SK-N-SH (cell line): ENCODE measurements around the gene FOXE3. TPM values are rescaled to one million over a fixed set of nuclear protein-coding genes. Genes with fewer than 3 reads are reported as not detected.

Experiments used
- CTCF ChIA-PET: fragments of 300-600, 350-600 bp; formaldehyde crosslinking; extraction: SDS; loops from one replicate; lab custom pipeline; 2021; lab: Yijun Ruan, JAX
- POLR2A ChIA-PET: fragments of 350-600 bp; sonication (Branson Sonifier 250); formaldehyde crosslinking; extraction: SDS; loops from one replicate; lab custom pipeline; 2020; ENCODE audit warnings: antibody characterized with exemption, inconsistent platforms; lab: Yijun Ruan, JAX
- DNase-seq: peaks from one replicate; pipeline ENCODE4 v3.0.0; 2012
- H2AFZ ChIP-seq: fragments of 200-600 bp; sonication (generic); 2 replicates; pipeline ENCODE4 v1.8.1; 2016; ENCODE audit warnings: antibody characterized with exemption, mild to moderate bottlenecking, low read depth
- H3F3A ChIP-seq: fragments of 200-600 bp; sonication (generic); replicated peaks from 2 replicates; pipeline ENCODE3; 2016; ENCODE audit warnings: antibody characterized with exemption, mild to moderate bottlenecking; ENCODE audit not compliant: insufficient read depth
- H3K27ac ChIP-seq, 2 experiments: fragments of 200-500 bp in 1 of 2; fragments of 200-600 bp in 1 of 2; sonication (Bioruptor generic) in 1 of 2; sonication (generic), shearing (Covaris generic) in 1 of 2; 2 replicates each; pipeline versions ENCODE4 v1.5.1 to v1.6.1; 2014 to 2016; ENCODE audit warnings: low read depth in 2 of 2, inconsistent platforms in 1 of 2, low read length in 1 of 2, mild to moderate bottlenecking in 1 of 2, mixed read lengths in 1 of 2
- H3K27me3 ChIP-seq: fragments of 200-600 bp; sonication (generic), shearing (Covaris generic); 2 replicates; pipeline ENCODE4 v1.6.1; 2016; ENCODE audit warnings: mixed run types; ENCODE audit not compliant: insufficient read depth
- H3K36me3 ChIP-seq, 2 experiments: fragments of 200-500 bp in 1 of 2; fragments of 200-600 bp in 1 of 2; sonication (Bioruptor generic) in 1 of 2; sonication (generic) in 1 of 2; replicated peaks in 1 of 2; 2 replicates each; pipeline versions ENCODE3 to v1.5.1; 2014 to 2016; ENCODE audit warnings: low read length in 1 of 2, mild to moderate bottlenecking in 1 of 2; ENCODE audit not compliant: insufficient read depth in 2 of 2, control insufficient read depth in 1 of 2
- H3K4me1 ChIP-seq, 2 experiments: fragments of 200-500 bp in 1 of 2; fragments of 200-600 bp in 1 of 2; sonication (Bioruptor generic) in 1 of 2; sonication (generic), shearing (Covaris generic) in 1 of 2; 2 replicates each; pipeline versions ENCODE4 v1.5.1 to v1.6.1; 2014 to 2016; ENCODE audit warnings: low read depth in 1 of 2, low read length in 1 of 2, mixed run types in 1 of 2; ENCODE audit not compliant: insufficient read depth in 2 of 2, control insufficient read depth in 1 of 2
- H3K4me2 ChIP-seq: fragments of 200-600 bp; sonication (generic), shearing (Covaris generic); 2 replicates; pipeline ENCODE4 v1.6.1; 2017; ENCODE audit warnings: mixed run types
- H3K4me3 ChIP-seq, 2 experiments: fragments of 200-500 bp in 1 of 2; fragments of 200-600 bp in 1 of 2; sonication (Bioruptor generic) in 1 of 2; sonication (generic), shearing (Covaris generic) in 1 of 2; 2 replicates each; pipeline versions ENCODE4 v1.5.1 to v1.8.1; 2014 to 2016; ENCODE audit warnings: low read depth in 2 of 2, inconsistent platforms in 1 of 2, low read length in 1 of 2, mild to moderate bottlenecking in 1 of 2, mixed read lengths in 1 of 2, moderate library complexity in 1 of 2
- H3K79me2 ChIP-seq: fragments of 200-600 bp; sonication (generic); 2 replicates; pipeline ENCODE4 v1.8.1; 2017; ENCODE audit warnings: mild to moderate bottlenecking; ENCODE audit not compliant: insufficient read depth
- H3K9ac ChIP-seq: fragments of 200-600 bp; sonication (generic); 2 replicates; pipeline ENCODE4 v1.6.1; 2017; ENCODE audit warnings: mixed run types
- H3K9me2 ChIP-seq: fragments of 200-600 bp; sonication (generic); 2 replicates; pipeline ENCODE4 v1.6.1; 2017; ENCODE audit warnings: mixed run types
- H3K9me3 ChIP-seq: fragments of 200-600 bp; sonication (generic); 2 replicates; pipeline ENCODE4 v1.6.1; 2017; ENCODE audit warnings: mixed run types, mild to moderate bottlenecking, moderate library complexity
- H4K20me1 ChIP-seq: fragments of 200-600 bp; sonication (generic); 2 replicates; pipeline ENCODE4 v1.6.1; 2017; ENCODE audit warnings: mild to moderate bottlenecking, mixed run types; ENCODE audit not compliant: insufficient read depth
- CHD2 ChIP-seq: fragments of 150-350 bp; IDR thresholded peaks from 2 replicates; pipeline ENCODE4 v1.6.1; 2018; ENCODE audit warnings: low read length; ENCODE audit not compliant: partially characterized antibody
- EZH2phosphoT487 ChIP-seq: fragments of 200-600 bp; sonication (generic); IDR thresholded peaks from 2 replicates; pipeline ENCODE4 v1.6.1; 2017; ENCODE audit warnings: low read depth, mixed run types, mild to moderate bottlenecking, antibody characterized with exemption, moderate library complexity, borderline replicate concordance
- FOXM1 ChIP-seq: IDR thresholded peaks from 2 replicates; pipeline ENCODE4 v1.4.0; 2012; ENCODE audit warnings: low read depth, mild to moderate bottlenecking
- GATA2 ChIP-seq: sonication (generic); formaldehyde crosslinking; IDR thresholded peaks from 2 replicates; pipeline ENCODE4 v1.5.0; 2020; ENCODE audit warnings: mild to moderate bottlenecking, missing genetic modification reagents
- JUND ChIP-seq: IDR thresholded peaks from 2 replicates; pipeline ENCODE4 v1.4.0; 2012
- MXI1 ChIP-seq: IDR thresholded peaks from 2 replicates; pipeline ENCODE4 v1.6.1; 2012; ENCODE audit warnings: mild to moderate bottlenecking, low read depth, low read length, improper control_type of control experiment
- NFIC ChIP-seq: IDR thresholded peaks from 2 replicates; pipeline ENCODE4 v1.4.0; 2012; ENCODE audit warnings: borderline replicate concordance
- NRF1 ChIP-seq: IDR thresholded peaks from 2 replicates; pipeline ENCODE4 v1.6.1; 2012; ENCODE audit warnings: low read depth, mild to moderate bottlenecking, low read length
- POLR2AphosphoS5 ChIP-seq: IDR thresholded peaks from 2 replicates; pipeline ENCODE4 v1.6.1; 2012; ENCODE audit warnings: low read depth, low read length
- RAD21 ChIP-seq: IDR thresholded peaks from 2 replicates; pipeline ENCODE4 v1.6.1; 2012; ENCODE audit warnings: mild to moderate bottlenecking, low read length
- RFX5 ChIP-seq: IDR thresholded peaks from 2 replicates; pipeline ENCODE4 v1.6.1; 2012; ENCODE audit warnings: mild to moderate bottlenecking, improper control_type of control experiment, low read length
- RXRA ChIP-seq: IDR thresholded peaks from 2 replicates; pipeline ENCODE4 v1.4.0; 2012; ENCODE audit warnings: low read depth, mild to moderate bottlenecking, borderline replicate concordance
- SIN3A ChIP-seq: IDR thresholded peaks from 2 replicates; pipeline ENCODE4 v1.6.1; 2012; ENCODE audit warnings: low read depth, mild to moderate bottlenecking, low read length, moderate library complexity, borderline replicate concordance
- TAF1 ChIP-seq: IDR thresholded peaks from 2 replicates; pipeline ENCODE4 v1.6.1; 2012; ENCODE audit warnings: low read depth, mild to moderate bottlenecking, low read length, moderate library complexity, borderline replicate concordance
- TCF12 ChIP-seq: IDR thresholded peaks from 2 replicates; pipeline ENCODE4 v1.4.0; 2012
- TEAD4 ChIP-seq: IDR thresholded peaks from 2 replicates; pipeline ENCODE4 v1.4.0; 2012; ENCODE audit warnings: mild to moderate bottlenecking, borderline replicate concordance; ENCODE audit not compliant: insufficient read depth
- YY1 ChIP-seq: IDR thresholded peaks from 2 replicates; pipeline ENCODE4 v1.4.0; 2012; ENCODE audit warnings: low read depth, mild to moderate bottlenecking
- WGBS: methylation state at CpG from one replicate; pipeline ENCODE4 v1.1.6; 2017; ENCODE audit warnings: low lambda C conversion rate; 5-methylcytosine and 5-hydroxymethylcytosine counted together
- polyA plus RNA-seq, 3 experiments: library from polyadenylated mRNA; depleted of rRNA; stranded (reverse); fragments of >200 nt; gene quantifications; 2 replicates each; pipeline ENCODE4 v1.2.3, GENCODE V29; 2012
- TF ChIP-seq, protein P1 (sequence below): IDR thresholded peaks from 2 replicates; pipeline ENCODE4 v1.4.0; 2012; ENCODE audit warnings: low read depth
- TF ChIP-seq, protein P2 (sequence below): IDR thresholded peaks from 2 replicates; pipeline ENCODE4 v1.6.1; 2012; ENCODE audit warnings: mild to moderate bottlenecking, low read depth, low read length, moderate library complexity
- TF ChIP-seq, protein P3 (sequence below): fragments of 150-350 bp; IDR thresholded peaks from 2 replicates; pipeline ENCODE4 v1.6.1; 2017; ENCODE audit warnings: antibody characterized with exemption, low read length, low read depth, borderline replicate concordance
- TF ChIP-seq, protein P4 (sequence below): IDR thresholded peaks from 2 replicates; pipeline ENCODE4 v1.4.0; 2012; ENCODE audit warnings: low read depth, borderline replicate concordance
- TF ChIP-seq, protein P5 (sequence below): IDR thresholded peaks from 2 replicates; pipeline ENCODE4 v1.4.0; 2012; ENCODE audit warnings: low read depth, borderline replicate concordance

FOXE3 gene
- polyA plus RNA-seq, 1 of the 3 experiments (the other 2 are of a cell fraction) = not detected

DNA sequence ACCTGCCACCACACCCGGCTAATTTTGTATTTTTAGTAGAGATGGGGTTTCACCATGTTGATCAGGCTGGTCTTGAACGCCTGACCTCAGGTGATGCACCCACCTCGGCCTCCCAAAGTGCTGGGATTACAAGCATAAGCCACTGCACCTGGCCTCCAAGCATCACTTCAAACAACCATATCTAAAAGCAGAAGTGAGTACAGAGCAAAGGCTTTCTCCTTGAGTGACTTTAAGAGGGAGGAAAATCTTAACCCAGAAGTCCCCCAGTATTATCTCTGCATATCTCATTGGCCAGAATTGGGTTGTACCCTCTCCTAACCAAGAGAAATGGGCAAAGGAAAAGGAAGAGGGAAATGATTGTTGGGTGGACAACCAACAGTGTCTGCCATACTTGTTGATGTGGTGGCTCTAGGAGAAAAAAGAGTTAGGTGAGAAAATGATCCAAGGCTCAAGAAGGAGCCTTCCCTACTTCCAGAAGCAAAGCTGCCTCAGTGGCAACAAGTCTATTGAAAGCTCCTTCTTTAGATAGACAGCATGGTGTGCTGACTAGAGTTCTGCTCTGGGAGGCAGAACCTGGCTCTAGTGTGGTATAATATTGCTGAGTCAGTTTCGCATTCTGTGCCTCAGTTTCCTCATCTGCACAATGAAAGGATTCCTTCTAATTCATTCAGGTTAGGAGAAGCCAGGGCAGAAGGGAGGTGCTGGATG lies 16.8 kb upstream of the FOXE3 start (continued):
- TF ChIP-seq, protein P1, sequence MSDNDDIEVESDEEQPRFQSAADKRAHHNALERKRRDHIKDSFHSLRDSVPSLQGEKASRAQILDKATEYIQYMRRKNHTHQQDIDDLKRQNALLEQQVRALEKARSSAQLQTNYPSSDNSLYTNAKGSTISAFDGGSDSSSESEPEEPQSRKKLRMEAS = no peak
- TF ChIP-seq NRF1 = no peak
- TF ChIP-seq NFIC = no peak
- TF ChIP-seq MXI1 = no peak
- TF ChIP-seq RAD21 = no peak
- TF ChIP-seq, all 33 proteins: peak for 0

DNA sequence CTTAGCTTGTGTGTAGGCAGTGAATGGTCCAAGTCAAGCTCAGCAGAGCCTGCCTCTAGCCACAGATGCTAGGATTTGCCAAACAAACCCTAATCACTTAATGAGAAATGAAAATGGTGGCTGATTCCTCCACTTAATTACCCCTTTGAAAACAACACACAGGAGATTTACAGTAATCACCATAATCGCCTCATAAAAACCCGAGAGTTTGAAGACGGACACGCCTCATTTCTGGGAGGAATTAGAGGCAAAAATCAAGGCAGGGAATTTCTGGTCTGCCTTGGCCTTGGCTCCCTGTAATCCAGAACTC lies 16.3 kb upstream of the FOXE3 start:
- Histone ChIP-seq H3F3A (no peaks in the 10 kb centered on the region), H3K4me2 (no peak overlapping the region), H3K27me3 (no peaks in the 10 kb centered on the region), H3K27ac (no peak overlapping the region), H4K20me1 (no peaks in the 10 kb centered on the region), H3K79me2 (no peaks in the 10 kb centered on the region), H3K4me3 (no peak overlapping the region), H3K9me2 (no peaks in the 10 kb centered on the region), H2AFZ (no peak overlapping the region), H3K36me3 (no peaks in the 10 kb centered on the region), H3K9ac (no peak overlapping the region), H3K9me3 (no peaks in the 10 kb centered on the region), H3K4me1 (no peaks in the 10 kb centered on the region)
- ChIA-PET CTCF (interaction anchor here (1.0 to 13.8 kb wide), 5 partner anchors 9 to 326 kb away, joined by 3 to 104 read pairs (median 3); no protein-coding TSS in a partner anchor), POLR2A (interaction anchor here (0.9 kb wide), 1 partner anchor 10 kb away, joined by 3 read pairs; no protein-coding TSS in a partner anchor)
- no peak for DNase-seq
- TF ChIP-seq FOXM1 (no peak), GATA2 (CRISPR knock-in tag) (no peak), TEAD4 (no peak), RXRA (no peak), CHD2 (no peak), TCF12 (no peak), YY1 (no peak), EZH2phosphoT487 (no peak), RFX5 (no peak), SIN3A (no peak), NFIC (no peak), TAF1 (no peak), NRF1 (no peak), JUND (no peak), POLR2AphosphoS5 (no peak)
- TF ChIP-seq, protein P2, sequence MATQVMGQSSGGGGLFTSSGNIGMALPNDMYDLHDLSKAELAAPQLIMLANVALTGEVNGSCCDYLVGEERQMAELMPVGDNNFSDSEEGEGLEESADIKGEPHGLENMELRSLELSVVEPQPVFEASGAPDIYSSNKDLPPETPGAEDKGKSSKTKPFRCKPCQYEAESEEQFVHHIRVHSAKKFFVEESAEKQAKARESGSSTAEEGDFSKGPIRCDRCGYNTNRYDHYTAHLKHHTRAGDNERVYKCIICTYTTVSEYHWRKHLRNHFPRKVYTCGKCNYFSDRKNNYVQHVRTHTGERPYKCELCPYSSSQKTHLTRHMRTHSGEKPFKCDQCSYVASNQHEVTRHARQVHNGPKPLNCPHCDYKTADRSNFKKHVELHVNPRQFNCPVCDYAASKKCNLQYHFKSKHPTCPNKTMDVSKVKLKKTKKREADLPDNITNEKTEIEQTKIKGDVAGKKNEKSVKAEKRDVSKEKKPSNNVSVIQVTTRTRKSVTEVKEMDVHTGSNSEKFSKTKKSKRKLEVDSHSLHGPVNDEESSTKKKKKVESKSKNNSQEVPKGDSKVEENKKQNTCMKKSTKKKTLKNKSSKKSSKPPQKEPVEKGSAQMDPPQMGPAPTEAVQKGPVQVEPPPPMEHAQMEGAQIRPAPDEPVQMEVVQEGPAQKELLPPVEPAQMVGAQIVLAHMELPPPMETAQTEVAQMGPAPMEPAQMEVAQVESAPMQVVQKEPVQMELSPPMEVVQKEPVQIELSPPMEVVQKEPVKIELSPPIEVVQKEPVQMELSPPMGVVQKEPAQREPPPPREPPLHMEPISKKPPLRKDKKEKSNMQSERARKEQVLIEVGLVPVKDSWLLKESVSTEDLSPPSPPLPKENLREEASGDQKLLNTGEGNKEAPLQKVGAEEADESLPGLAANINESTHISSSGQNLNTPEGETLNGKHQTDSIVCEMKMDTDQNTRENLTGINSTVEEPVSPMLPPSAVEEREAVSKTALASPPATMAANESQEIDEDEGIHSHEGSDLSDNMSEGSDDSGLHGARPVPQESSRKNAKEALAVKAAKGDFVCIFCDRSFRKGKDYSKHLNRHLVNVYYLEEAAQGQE = no peak
- TF ChIP-seq, protein P3, sequence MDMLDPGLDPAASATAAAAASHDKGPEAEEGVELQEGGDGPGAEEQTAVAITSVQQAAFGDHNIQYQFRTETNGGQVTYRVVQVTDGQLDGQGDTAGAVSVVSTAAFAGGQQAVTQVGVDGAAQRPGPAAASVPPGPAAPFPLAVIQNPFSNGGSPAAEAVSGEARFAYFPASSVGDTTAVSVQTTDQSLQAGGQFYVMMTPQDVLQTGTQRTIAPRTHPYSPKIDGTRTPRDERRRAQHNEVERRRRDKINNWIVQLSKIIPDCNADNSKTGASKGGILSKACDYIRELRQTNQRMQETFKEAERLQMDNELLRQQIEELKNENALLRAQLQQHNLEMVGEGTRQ = no peak
- TF ChIP-seq, protein P4, sequence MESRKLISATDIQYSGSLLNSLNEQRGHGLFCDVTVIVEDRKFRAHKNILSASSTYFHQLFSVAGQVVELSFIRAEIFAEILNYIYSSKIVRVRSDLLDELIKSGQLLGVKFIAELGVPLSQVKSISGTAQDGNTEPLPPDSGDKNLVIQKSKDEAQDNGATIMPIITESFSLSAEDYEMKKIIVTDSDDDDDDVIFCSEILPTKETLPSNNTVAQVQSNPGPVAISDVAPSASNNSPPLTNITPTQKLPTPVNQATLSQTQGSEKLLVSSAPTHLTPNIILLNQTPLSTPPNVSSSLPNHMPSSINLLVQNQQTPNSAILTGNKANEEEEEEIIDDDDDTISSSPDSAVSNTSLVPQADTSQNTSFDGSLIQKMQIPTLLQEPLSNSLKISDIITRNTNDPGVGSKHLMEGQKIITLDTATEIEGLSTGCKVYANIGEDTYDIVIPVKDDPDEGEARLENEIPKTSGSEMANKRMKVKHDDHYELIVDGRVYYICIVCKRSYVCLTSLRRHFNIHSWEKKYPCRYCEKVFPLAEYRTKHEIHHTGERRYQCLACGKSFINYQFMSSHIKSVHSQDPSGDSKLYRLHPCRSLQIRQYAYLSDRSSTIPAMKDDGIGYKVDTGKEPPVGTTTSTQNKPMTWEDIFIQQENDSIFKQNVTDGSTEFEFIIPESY = no peak
- TF ChIP-seq, protein P1 = no peak
- TF ChIP-seq, protein P5, sequence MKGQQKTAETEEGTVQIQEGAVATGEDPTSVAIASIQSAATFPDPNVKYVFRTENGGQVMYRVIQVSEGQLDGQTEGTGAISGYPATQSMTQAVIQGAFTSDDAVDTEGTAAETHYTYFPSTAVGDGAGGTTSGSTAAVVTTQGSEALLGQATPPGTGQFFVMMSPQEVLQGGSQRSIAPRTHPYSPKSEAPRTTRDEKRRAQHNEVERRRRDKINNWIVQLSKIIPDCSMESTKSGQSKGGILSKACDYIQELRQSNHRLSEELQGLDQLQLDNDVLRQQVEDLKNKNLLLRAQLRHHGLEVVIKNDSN = no peak
- WGBS = 94% methylated on average over 4 of the region's 4 CpGs
